Mucosa of descending colon (tissue), 3 donors: Measurements from ENCODE around the gene C1orf21. TPM values are rescaled to one million over a fixed set of nuclear protein-coding genes. Genes with fewer than 3 reads are reported as not detected.

Experiments
- ATAC-seq: fragments of 200-7000 bp; cut with Tn5 transposase; one replicate; pipeline ENCODE4 v1.9.1; 2020; ENCODE audit warnings: mild to moderate bottlenecking, moderate library complexity
- DNase-seq, 3 donors: peaks; one replicate each; pipeline ENCODE4 v3.0.0-alpha.2; 2020
- H3K36me3 ChIP-seq: fragments of 200-600 bp; one replicate; pipeline ENCODE4 v1.8.0; 2021; ENCODE audit warnings: low read depth, mild to moderate bottlenecking
- H3K4me1 ChIP-seq: fragments of 200-600 bp; one replicate; pipeline ENCODE4 v1.8.0; 2021; ENCODE audit warnings: low read depth, mild to moderate bottlenecking
- H3K4me3 ChIP-seq: fragments of 200-600 bp; one replicate; pipeline ENCODE4 v1.8.0; 2021; ENCODE audit warnings: mild to moderate bottlenecking
- H3K9me3 ChIP-seq: fragments of 200-600 bp; one replicate; pipeline ENCODE4 v1.8.0; 2021; ENCODE audit warnings: mild to moderate bottlenecking
- intact Hi-C, 2 donors: fragments of 100-400 bp; cut with DNase I in 1 of 2; cut with micrococcal nuclease in 1 of 2; formaldehyde crosslinking; loops; one replicate each; pipeline versions ENCODE4 v1.11.0 to v1.11.1; 2022; cut with DNase I, micrococcal nuclease
- total RNA-seq, 3 donors: library from RNA; stranded (reverse); fragmentation: NEBNext Ultra II Directional in 2 of 3; extraction: Animal tissue kit (Norgen Biotek cat#: 25700) in 2 of 3; gene quantifications; one replicate each; pipeline versions ENCODE4 v1.2.1 to v1.2.4, GENCODE V29; 2021 to 2023
- TF ChIP-seq, protein P1 (sequence below): fragments of 200-600 bp; IDR thresholded peaks from one replicate; pipeline ENCODE4 v1.8.0; 2022; ENCODE audit warnings: antibody characterized with exemption, mild to moderate bottlenecking
- donor health status: DM: no; HTN: no; CAD: no; lungs with moderate emphysema.
- donor health status: DM: no; HTN: no; CAD: no.
- donor health status: DM: no; HTN: yes; CAD: no.

C1orf21 gene
- total RNA-seq, 3 donors from 2014 or later, result 70.9 to 109 (median 96.8) TPM

DNA sequence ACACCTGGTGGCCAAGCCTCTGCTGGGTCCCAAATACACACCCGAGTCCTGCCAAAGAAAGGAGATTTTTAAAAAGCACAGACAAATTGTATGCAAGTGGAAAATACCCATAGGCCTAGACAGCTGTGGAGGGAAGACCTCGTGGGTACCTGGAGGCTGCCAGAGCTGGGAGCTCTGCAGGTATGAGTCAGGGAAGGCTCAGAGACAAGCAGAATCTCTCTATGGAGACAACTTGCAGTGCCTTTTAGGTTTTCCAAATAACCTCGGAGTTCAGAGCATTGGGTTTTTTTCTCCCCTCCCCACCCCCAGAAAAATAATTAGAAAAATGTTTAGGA, 240.1 kb downstream of the C1orf21 start:
- TF ChIP-seq, protein P1, sequence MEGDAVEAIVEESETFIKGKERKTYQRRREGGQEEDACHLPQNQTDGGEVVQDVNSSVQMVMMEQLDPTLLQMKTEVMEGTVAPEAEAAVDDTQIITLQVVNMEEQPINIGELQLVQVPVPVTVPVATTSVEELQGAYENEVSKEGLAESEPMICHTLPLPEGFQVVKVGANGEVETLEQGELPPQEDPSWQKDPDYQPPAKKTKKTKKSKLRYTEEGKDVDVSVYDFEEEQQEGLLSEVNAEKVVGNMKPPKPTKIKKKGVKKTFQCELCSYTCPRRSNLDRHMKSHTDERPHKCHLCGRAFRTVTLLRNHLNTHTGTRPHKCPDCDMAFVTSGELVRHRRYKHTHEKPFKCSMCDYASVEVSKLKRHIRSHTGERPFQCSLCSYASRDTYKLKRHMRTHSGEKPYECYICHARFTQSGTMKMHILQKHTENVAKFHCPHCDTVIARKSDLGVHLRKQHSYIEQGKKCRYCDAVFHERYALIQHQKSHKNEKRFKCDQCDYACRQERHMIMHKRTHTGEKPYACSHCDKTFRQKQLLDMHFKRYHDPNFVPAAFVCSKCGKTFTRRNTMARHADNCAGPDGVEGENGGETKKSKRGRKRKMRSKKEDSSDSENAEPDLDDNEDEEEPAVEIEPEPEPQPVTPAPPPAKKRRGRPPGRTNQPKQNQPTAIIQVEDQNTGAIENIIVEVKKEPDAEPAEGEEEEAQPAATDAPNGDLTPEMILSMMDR, result no peak
- H3K4me3 ChIP-seq, result no peak overlapping the region
- intact Hi-C loops, result no loop called here
- no peak for DNase-seq
- no peaks in the 10 kb centered on the region for H3K36me3 ChIP-seq
- peaks cover 13% of the 10 kb centered on the region for H3K4me1 ChIP-seq
- H3K9me3 ChIP-seq, result no peaks in the 10 kb centered on the region
- ATAC-seq, result no peak

DNA sequence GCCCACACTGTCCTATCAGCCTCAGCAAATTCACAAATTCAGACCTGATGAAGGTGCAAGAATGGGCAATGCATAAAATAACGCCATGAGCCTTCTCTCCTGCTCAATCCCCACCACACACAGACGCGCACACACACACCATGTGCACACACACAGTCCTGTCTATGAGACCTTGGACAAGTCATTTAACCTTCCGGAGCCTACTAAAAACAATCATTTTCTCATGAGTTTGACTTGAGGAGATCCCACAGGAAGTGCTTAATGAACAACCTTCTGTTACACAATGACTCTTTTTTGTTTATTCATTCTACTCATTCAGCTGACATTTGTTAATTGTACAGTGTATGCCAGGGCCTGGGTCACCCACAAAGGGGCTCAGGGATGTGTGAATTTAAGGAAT, 242.4 kb downstream of the C1orf21 start:
- DNase-seq, result no peak
- TF ChIP-seq, protein P1, result no peak
- no peak for ATAC-seq
- H3K4me3 ChIP-seq, result no peak overlapping the region
- no peaks in the 10 kb centered on the region for H3K36me3 ChIP-seq
- H3K9me3 ChIP-seq, result no peaks in the 10 kb centered on the region
- no peaks in the 10 kb centered on the region for H3K4me1 ChIP-seq
- intact Hi-C loops, result no loop called here

DNA sequence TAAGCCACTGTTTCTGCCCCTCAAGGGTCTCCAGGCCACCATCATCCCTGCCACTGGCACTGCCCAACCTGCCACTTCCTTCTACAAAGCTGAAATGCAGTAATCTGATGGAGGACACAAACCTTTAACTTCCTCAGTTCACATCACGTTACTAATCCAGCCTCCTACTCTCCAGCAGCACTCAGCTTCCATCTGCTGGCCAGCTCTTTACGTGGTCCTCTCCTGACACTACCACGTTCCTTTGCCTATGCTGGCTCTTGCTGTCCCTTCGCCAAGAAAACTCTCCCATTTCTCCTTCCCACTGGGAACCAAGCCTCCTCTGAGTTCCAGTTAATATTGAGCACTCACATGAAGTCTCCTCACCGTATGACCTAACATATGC, 243.8 kb downstream of the C1orf21 start:
- TF ChIP-seq, protein P1, result no peak
- Histone ChIP-seq H3K4me1 (no peaks in the 10 kb centered on the region), H3K9me3 (no peaks in the 10 kb centered on the region), H3K4me3 (no peak overlapping the region), H3K36me3 (no peaks in the 10 kb centered on the region)
- intact Hi-C loops, result no loop called here
- DNase-seq, result no peak
- no peak for ATAC-seq

DNA sequence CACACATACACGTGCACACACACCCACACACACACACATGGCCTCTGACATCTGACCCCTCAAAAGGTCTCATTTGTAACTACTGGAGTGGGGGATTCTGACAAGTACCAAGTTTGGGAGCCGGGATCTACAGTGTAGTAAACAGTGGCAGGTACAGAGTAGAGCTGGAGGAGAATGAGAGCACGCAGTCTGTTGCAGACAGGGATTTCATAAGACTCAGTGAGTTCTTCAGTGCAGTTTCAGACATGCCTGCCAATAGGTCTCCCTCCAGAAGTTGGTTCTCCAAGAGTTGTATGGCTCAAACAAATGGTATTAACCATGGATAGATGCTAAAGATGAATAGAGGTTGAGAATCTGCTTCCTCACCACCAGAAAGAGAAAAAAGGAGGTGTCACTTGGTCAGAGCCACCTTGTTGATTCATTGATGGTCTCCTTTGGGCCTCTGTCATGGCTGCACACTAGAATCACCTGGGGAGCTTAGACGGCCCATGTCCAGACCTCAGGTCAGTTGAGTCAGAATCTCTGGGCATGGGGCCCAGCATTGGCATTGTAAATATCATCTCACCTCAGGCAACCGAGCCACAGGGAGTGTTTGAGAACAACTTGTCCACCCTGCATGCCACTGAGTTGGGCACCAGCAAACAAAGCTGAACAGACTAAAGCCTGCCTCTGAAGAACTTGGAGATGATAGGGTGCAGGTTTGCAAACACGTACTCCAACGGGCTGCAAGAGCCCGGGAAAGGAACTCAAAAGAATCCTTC, 245.8 kb downstream of the C1orf21 start:
- TF ChIP-seq, protein P1, result no peak
- no peaks in the 10 kb centered on the region for H3K36me3 ChIP-seq
- intact Hi-C loops, result no loop called here
- H3K9me3 ChIP-seq, result no peaks in the 10 kb centered on the region
- no peaks in the 10 kb centered on the region for H3K4me1 ChIP-seq
- ATAC-seq (peak; percentile 7), DNase-seq (no peak)
- no peak overlapping the region for H3K4me3 ChIP-seq

DNA sequence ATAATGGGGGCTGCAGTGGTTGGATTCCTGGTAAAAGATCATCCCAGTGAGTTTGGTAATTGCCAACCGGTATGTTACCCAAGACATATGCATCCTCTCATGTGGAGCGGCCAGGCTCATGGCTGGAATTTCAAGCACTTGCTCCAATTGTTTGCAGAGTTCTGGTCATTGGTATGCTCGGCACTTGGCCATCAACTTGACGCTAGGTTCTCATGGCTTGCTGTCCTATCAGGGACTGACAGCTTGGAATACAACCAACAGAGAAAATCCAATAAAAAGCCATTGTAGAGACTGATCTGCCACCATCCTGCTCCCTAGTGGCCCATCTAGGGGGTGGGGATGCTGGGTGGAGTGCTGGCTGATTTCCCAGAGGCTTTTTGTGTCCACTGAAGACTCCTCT, 247.0 kb downstream of the C1orf21 start:
- TF ChIP-seq, protein P1, result no peak

DNA sequence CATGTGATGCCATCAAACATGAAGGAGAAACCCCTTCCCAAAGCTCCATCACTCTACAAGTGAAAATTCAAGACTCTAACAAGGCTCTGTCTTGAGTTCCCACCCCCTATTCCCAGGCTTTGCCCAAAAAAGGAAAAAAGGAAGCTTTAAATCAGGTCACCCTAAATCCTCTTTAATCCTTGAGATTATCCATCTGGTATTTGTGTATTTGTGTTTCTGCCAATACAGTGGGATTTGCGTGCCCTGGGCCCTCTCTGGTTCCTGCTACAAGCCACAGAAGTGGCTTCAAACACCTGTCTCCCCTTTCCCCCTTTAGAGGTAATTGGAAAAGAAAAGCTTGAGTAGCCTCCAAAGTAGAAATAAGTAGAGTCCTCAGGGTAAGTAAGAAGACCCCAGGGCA, 247.5 kb downstream of the C1orf21 start:
- H3K4me1 ChIP-seq, result no peaks in the 10 kb centered on the region
- DNase-seq (no peak), ATAC-seq (no peak)
- no peaks in the 10 kb centered on the region for H3K36me3 ChIP-seq
- no peak overlapping the region for H3K4me3 ChIP-seq
- intact Hi-C loops, result no loop called here
- H3K9me3 ChIP-seq, result no peaks in the 10 kb centered on the region
- TF ChIP-seq, protein P1, result no peak

More for the DNA sequence above, 247.0 kb downstream of the C1orf21 start:
- H3K36me3 ChIP-seq, result no peaks in the 10 kb centered on the region
- ATAC-seq (no peak), DNase-seq (no peak)
- no peaks in the 10 kb centered on the region for H3K4me1 ChIP-seq
- no peak overlapping the region for H3K4me3 ChIP-seq
- intact Hi-C loops, result no loop called here
- H3K9me3 ChIP-seq, result no peaks in the 10 kb centered on the region
